ENCODE measurements around the gene ZNF608. TPM values are rescaled to one million over a fixed set of nuclear protein-coding genes. Genes with fewer than 3 reads are reported as not detected.
A peak's percentile ranks its signal among the peaks of the same experiment; 100 is the strongest.

The ZNF608 gene
- total and polyA plus RNA-seq, 3 experiments from 2014 or later = not detected

- Histone ChIP-seq H3K4me1 (ENCODE audit: insufficient read depth, low read length) (no peaks in the 10 kb centered on the region), H3K9me3 (ENCODE audit: low read length) (no peaks in the 10 kb centered on the region), H3K36me3 (ENCODE audit: insufficient read depth, low read length) (no peaks in the 10 kb centered on the region), H3K27me3 (ENCODE audit: insufficient read depth, low read length, poor library complexity, severe bottlenecking) (no peaks in the 10 kb centered on the region), H3K27ac (ENCODE audit: low read depth, low read length) (no peak overlapping the region), H3K4me3 (ENCODE audit: low read length) (no peak overlapping the region)
- no peak overlapping the region for H3K4me3 Mint-ChIP-seq
- peaks cover 0 to 3% (median 0%) of the 10 kb centered on the region in 5 donors for H3K9me3 Mint-ChIP-seq
- ChIA-PET POLR2A (no interaction called here), CTCF (no interaction called here)
- H3K27me3 Mint-ChIP-seq = no peaks in the 10 kb centered on the region
- H3K4me1 Mint-ChIP-seq = no peaks in the 10 kb centered on the region
- H3K36me3 Mint-ChIP-seq = no peaks in the 10 kb centered on the region
- peak overlapping the region in 1 of 8 donors; percentile 47 for H3K27ac Mint-ChIP-seq
- no peak for DNase-seq
Observed at GRCh38 chr5:124761010-124761409, 14.6 kb upstream of the ZNF608 start.

- no peak overlapping the region for H3K27ac Mint-ChIP-seq
- H3K9me3 ChIP-seq (ENCODE audit: low read length) = no peaks in the 10 kb centered on the region
- H3K36me3 ChIP-seq (ENCODE audit: insufficient read depth, low read length) = no peaks in the 10 kb centered on the region
- POLR2A ChIA-PET = no interaction called here
- DNase-seq = no peak
- peaks cover 0 to 3% (median 0%) of the 10 kb centered on the region in 5 donors for H3K9me3 Mint-ChIP-seq
- H3K4me1 ChIP-seq (ENCODE audit: insufficient read depth, low read length) = no peaks in the 10 kb centered on the region
- no peak overlapping the region for H3K4me3 Mint-ChIP-seq
- no peaks in the 10 kb centered on the region for H3K36me3 Mint-ChIP-seq
- no peak overlapping the region for H3K27ac ChIP-seq (ENCODE audit: low read depth, low read length)
- CTCF ChIA-PET = no interaction called here
- no peak overlapping the region for H3K4me3 ChIP-seq (ENCODE audit: low read length)
- no peaks in the 10 kb centered on the region for H3K27me3 ChIP-seq (ENCODE audit: insufficient read depth, low read length, poor library complexity, severe bottlenecking)
- H3K27me3 Mint-ChIP-seq = no peaks in the 10 kb centered on the region
- H3K4me1 Mint-ChIP-seq = no peaks in the 10 kb centered on the region
Observed at GRCh38 chr5:124760608-124761007, 14.2 kb upstream of the ZNF608 start.

- ChIA-PET POLR2A (no interaction called here), CTCF (no interaction called here)
- Histone ChIP-seq H3K9me3 (ENCODE audit: low read length) (no peaks in the 10 kb centered on the region), H3K36me3 (ENCODE audit: insufficient read depth, low read length) (no peaks in the 10 kb centered on the region), H3K4me3 (ENCODE audit: low read length) (no peak overlapping the region), H3K27me3 (ENCODE audit: insufficient read depth, low read length, poor library complexity, severe bottlenecking) (no peaks in the 10 kb centered on the region), H3K27ac (ENCODE audit: low read depth, low read length) (no peak overlapping the region), H3K4me1 (ENCODE audit: insufficient read depth, low read length) (no peaks in the 10 kb centered on the region)
- Mint-ChIP-seq H3K36me3 (no peaks in the 10 kb centered on the region), H3K4me3 (no peak overlapping the region), H3K27me3 (peaks cover 5 to 9% of the 10 kb centered on the region in 2 donors), H3K4me1 (no peaks in the 10 kb centered on the region), H3K9me3 (peaks cover 2 to 9% (median 6%) of the 10 kb centered on the region in 5 donors), H3K27ac (no peak overlapping the region)
- DNase-seq = no peak
Observed at GRCh38 chr5:124755565-124755964, 9.1 kb upstream of the ZNF608 start.

GRCh38 chr5:124755041-124755440 lies 8.6 kb upstream of the ZNF608 start:
- Mint-ChIP-seq H3K9me3 (peaks cover 2 to 9% (median 6%) of the 10 kb centered on the region in 5 donors), H3K4me1 (no peaks in the 10 kb centered on the region), H3K4me3 (no peak overlapping the region), H3K36me3 (no peaks in the 10 kb centered on the region), H3K27me3 (peaks cover 5 to 9% of the 10 kb centered on the region in 2 donors), H3K27ac (no peak overlapping the region)
- H3K36me3 ChIP-seq (ENCODE audit: insufficient read depth, low read length) = no peaks in the 10 kb centered on the region
- H3K4me1 ChIP-seq (ENCODE audit: insufficient read depth, low read length) = no peaks in the 10 kb centered on the region
- no peak overlapping the region for H3K27ac ChIP-seq (ENCODE audit: low read depth, low read length)
- ChIA-PET POLR2A (no interaction called here), CTCF (no interaction called here)
- H3K4me3 ChIP-seq (ENCODE audit: low read length) = no peak overlapping the region
- no peaks in the 10 kb centered on the region for H3K9me3 ChIP-seq (ENCODE audit: low read length)
- H3K27me3 ChIP-seq (ENCODE audit: insufficient read depth, low read length, poor library complexity, severe bottlenecking) = no peaks in the 10 kb centered on the region
- no peak for DNase-seq

- POLR2A ChIA-PET = no interaction called here
- CTCF ChIA-PET = no interaction called here
- peaks cover 8 to 12% of the 10 kb centered on the region in 2 donors for H3K27me3 Mint-ChIP-seq
Observed at GRCh38 chr5:124754206-124754927, 7.9 kb upstream of the ZNF608 start.

GRCh38 chr5:124752854-124753720 lies 6.6 kb upstream of the ZNF608 start:
- Histone ChIP-seq H3K36me3 (ENCODE audit: insufficient read depth, low read length) (no peaks in the 10 kb centered on the region), H3K27me3 (ENCODE audit: insufficient read depth, low read length, poor library complexity, severe bottlenecking) (peaks cover 4% of the 10 kb centered on the region), H3K4me1 (ENCODE audit: insufficient read depth, low read length) (no peaks in the 10 kb centered on the region), H3K4me3 (ENCODE audit: low read length) (no peak overlapping the region), H3K27ac (ENCODE audit: low read depth, low read length) (no peak overlapping the region), H3K9me3 (ENCODE audit: low read length) (no peaks in the 10 kb centered on the region)
- peaks cover 0 to 7% (median 0%) of the 10 kb centered on the region in 3 donors for H3K4me1 Mint-ChIP-seq
- CTCF ChIA-PET = no interaction called here
- no peak overlapping the region for H3K4me3 Mint-ChIP-seq
- no peak for DNase-seq
- H3K36me3 Mint-ChIP-seq = no peaks in the 10 kb centered on the region
- POLR2A ChIA-PET = no interaction called here
- peaks cover 17 to 23% of the 10 kb centered on the region in 2 donors for H3K27me3 Mint-ChIP-seq
- H3K27ac Mint-ChIP-seq = no peak overlapping the region
- H3K9me3 Mint-ChIP-seq = peaks cover 3 to 11% (median 6%) of the 10 kb centered on the region in 5 donors

More at GRCh38 chr5:124754206-124754927, 7.9 kb upstream of the ZNF608 start:
- H3K36me3 ChIP-seq (ENCODE audit: insufficient read depth, low read length) = no peaks in the 10 kb centered on the region
- Mint-ChIP-seq H3K27ac (no peak overlapping the region), H3K9me3 (peaks cover 2 to 9% (median 6%) of the 10 kb centered on the region in 5 donors), H3K36me3 (no peaks in the 10 kb centered on the region), H3K4me1 (no peaks in the 10 kb centered on the region), H3K4me3 (no peak overlapping the region)
- no peaks in the 10 kb centered on the region for H3K27me3 ChIP-seq (ENCODE audit: insufficient read depth, low read length, poor library complexity, severe bottlenecking)
- no peak overlapping the region for H3K27ac ChIP-seq (ENCODE audit: low read depth, low read length)
- no peaks in the 10 kb centered on the region for H3K9me3 ChIP-seq (ENCODE audit: low read length)
- DNase-seq = no peak
- no peaks in the 10 kb centered on the region for H3K4me1 ChIP-seq (ENCODE audit: insufficient read depth, low read length)
- no peak overlapping the region for H3K4me3 ChIP-seq (ENCODE audit: low read length)

GRCh38 chr5:124751031-124751430 lies 4.6 kb upstream of the ZNF608 start:
- ChIA-PET CTCF (no interaction called here), POLR2A (no interaction called here)

More at GRCh38 chr5:124751031-124751430, 4.6 kb upstream of the ZNF608 start:
- no peaks in the 10 kb centered on the region for H3K9me3 ChIP-seq (ENCODE audit: low read length)
- Mint-ChIP-seq H3K4me1 (peaks cover 2 to 15% (median 9%) of the 10 kb centered on the region in 3 donors), H3K9me3 (peaks cover 3 to 17% (median 7%) of the 10 kb centered on the region in 5 donors), H3K27me3 (peaks cover 34 to 43% of the 10 kb centered on the region in 2 donors), H3K4me3 (no peak overlapping the region), H3K27ac (no peak overlapping the region), H3K36me3 (no peaks in the 10 kb centered on the region)
- H3K27ac ChIP-seq (ENCODE audit: low read depth, low read length) = no peak overlapping the region
- no peak for DNase-seq
- H3K4me1 ChIP-seq (ENCODE audit: insufficient read depth, low read length) = no peaks in the 10 kb centered on the region
- no peaks in the 10 kb centered on the region for H3K36me3 ChIP-seq (ENCODE audit: insufficient read depth, low read length)
- H3K4me3 ChIP-seq (ENCODE audit: low read length) = no peak overlapping the region
- H3K27me3 ChIP-seq (ENCODE audit: insufficient read depth, low read length, poor library complexity, severe bottlenecking) = peaks cover 16% of the 10 kb centered on the region

All from CD8-positive, alpha-beta memory T cell (primary cell).